Airway epithelial cell (primary cell): ENCODE results near the gene LILRB1. TPM values are rescaled to one million over a fixed set of nuclear protein-coding genes. Genes with fewer than 3 reads are reported as not detected.

Experiments used
- total RNA-seq: library from RNA; depleted of rRNA; stranded (reverse); fragments of >200 nt; gene quantifications from 2 replicates; pipeline ENCODE4 v1.2.3, GENCODE V29; 2015

LILRB1 gene
- not detected in 2 replicates for total RNA-seq

DNA sequence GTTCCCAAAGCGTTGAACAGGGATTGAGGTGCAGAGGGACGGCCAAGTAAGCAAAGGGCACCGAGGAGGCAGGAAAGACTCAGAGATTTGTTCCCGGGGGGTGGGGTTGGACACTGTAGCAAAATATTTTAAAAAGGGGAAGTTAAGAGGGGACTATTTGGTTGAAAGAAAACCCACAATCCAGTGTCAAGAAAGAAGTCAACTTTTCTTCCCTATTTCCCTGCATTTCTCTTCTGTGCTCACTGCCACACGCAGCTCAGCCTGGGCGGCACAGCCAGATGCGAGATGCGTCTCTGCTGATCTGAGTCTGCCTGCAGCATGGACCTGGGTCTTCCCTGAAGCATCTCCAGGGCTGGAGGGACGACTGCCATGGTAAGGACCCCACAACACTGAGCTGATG, at the start of gene LILRB1:
TSS of gene LILRB1 (plus strand) at position 223 of the 400 bp plus-strand sequence. CDS start 590 bp downstream, outside the sequence.

DNA sequence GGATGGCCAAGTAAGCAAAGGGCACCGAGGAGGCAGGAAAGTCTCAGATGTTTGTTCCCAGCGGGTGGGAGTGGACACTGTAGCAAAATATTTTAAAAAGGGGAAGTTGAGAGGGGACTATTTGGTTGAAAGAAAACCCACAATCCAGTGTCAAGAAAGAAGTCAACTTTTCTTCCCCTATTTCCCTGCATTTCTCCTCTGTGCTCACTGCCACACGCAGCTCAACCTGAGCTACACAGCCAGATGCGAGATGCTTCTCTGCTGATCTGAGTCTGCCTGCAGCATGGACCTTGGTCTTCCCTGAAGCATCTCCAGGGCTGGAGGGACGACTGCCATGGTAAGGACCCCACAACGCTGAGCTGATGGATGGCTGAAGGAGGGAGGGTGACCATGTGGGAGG, 36.8 kb upstream of the LILRB1 start, which contains the start of gene LILRA1:
TSS of gene LILRA1 (plus strand) at position 188 of the 400 bp plus-strand sequence. CDS start 613 bp downstream, outside the sequence.

GRCh38 chr19:54662730-54663129, 32.4 kb downstream of the LILRB1 start, which contains the start of gene LILRB4:
Gene LILRB4, plus strand, starts transcription at chr19:54662985. Its CDS starts 49 bp downstream, at chr19:54663034.

Other genes with a start within 250 kb of the LILRB1 start
- gene TTYH1, start 215.0 kb upstream of the LILRB1 start, total RNA-seq: 0.63 and 0.88 TPM in 2 replicates
- gene LENG8, start 181.3 kb upstream of the LILRB1 start, total RNA-seq: 19.4 and 28.4 TPM in 2 replicates
- 9.7 and 12.4 TPM in 2 replicates for gene LENG9, start 166.7 kb upstream of the LILRB1 start, total RNA-seq
- 35.1 and 37.1 TPM in 2 replicates for gene CDC42EP5, start 157.2 kb upstream of the LILRB1 start, total RNA-seq
- gene LAIR2, start 127.7 kb upstream of the LILRB1 start, total RNA-seq: not detected in 2 replicates
- gene LILRA2, start 56.7 kb upstream of the LILRB1 start, total RNA-seq: not detected in 2 replicates
- not detected in 2 replicates for gene LILRA1, start 36.9 kb upstream of the LILRB1 start, total RNA-seq
- gene LILRB4, start 32.5 kb downstream of the LILRB1 start, total RNA-seq: not detected in 2 replicates
- not detected in 2 replicates for gene KIR3DL3, start 94.0 kb downstream of the LILRB1 start, total RNA-seq
- gene KIR2DL3, start 108.0 kb downstream of the LILRB1 start, total RNA-seq: not detected in 2 replicates
- not detected in 2 replicates for gene KIR2DL1, start 139.3 kb downstream of the LILRB1 start, total RNA-seq
- not detected in 2 replicates for gene KIR2DL4, start 173.1 kb downstream of the LILRB1 start, total RNA-seq
- not detected in 2 replicates for gene KIR3DL1, start 186.0 kb downstream of the LILRB1 start, total RNA-seq
- gene KIR2DS4, start 202.2 kb downstream of the LILRB1 start, total RNA-seq: not detected in 2 replicates
- gene KIR3DL2, start 220.0 kb downstream of the LILRB1 start, total RNA-seq: not detected in 2 replicates
- gene FCAR, start 243.8 kb downstream of the LILRB1 start, total RNA-seq: not detected in 2 replicates